Erythroblast (primary cell): ENCODE measurements around the gene COMMD2.

Experiments used
- GATA1 ChIP-seq: IDR thresholded peaks from 2 replicates; pipeline ENCODE4 v1.6.1; 2011; ENCODE audit warnings: low read depth, mild to moderate bottlenecking, control low read depth, low read length, moderate library complexity
- POLR2A ChIP-seq: IDR thresholded peaks from 2 replicates; pipeline ENCODE4 v1.6.1; 2011; ENCODE audit warnings: mild to moderate bottlenecking, low read length

DNA sequence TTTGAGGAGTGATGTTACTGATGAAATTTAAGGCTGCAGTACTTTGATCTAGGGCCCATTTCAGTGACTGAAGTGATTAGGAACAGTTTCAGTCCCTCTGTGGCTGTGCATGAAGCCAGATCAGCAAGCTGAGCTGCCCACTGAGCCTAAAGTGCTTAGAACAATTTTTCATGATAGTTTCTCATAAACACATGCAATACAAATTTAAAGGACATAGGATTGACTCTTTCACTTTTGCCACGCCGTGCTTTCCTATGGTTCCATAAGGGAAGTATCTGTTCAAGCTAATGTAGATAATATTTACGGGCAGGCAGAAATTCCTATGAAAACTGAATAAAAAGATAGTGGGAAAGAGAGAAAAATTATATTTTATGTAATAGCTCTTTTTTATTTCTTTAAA, 29.5 kb upstream of the COMMD2 start:
- TF ChIP-seq POLR2A (no peak), GATA1 (no peak)
